Measurements from ENCODE around the gene SERPINB13.

SERPINB13 gene

DNA sequence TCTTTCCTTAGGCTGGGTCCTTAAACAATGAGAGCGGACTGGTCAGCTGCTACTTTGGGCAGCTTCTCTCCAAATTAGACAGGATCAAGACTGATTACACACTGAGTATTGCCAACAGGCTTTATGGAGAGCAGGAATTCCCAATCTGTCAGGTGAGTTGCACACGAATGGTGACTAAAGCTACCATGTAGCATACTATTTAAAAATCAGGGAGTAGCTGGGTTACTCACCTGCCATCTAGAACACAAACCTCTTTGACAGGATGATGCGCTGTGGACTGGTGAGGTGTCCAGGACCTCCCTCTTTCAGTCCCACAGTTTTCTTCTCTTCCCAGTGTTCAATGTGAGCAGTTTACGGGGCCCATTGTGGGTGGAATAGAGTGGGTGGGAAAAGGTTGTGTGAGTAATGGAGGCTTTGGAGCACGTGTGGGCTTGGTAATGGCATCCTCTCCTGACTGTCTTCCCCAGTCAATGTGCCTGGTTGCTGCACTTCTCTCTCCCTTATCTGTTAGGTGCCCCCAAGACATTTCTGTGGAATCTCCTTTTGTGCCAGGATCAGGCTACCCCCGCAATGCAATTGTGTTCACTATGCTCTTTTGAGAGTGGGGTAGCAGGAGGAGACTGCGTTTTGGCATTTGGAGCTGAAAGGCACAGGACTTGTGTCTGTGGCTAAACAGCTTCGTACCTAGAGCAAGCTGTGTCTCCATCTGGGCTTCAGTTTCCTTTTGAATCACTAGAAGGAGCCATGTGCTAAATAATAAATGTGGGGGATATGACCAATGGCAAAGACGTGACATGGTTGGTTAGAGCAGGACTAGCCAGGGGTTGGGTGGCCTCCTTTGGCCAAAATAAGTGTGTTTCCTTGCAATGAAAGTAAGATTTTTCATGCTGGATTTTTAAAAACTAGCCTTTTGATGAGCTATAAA lies 27.3 kb upstream of the SERPINB13 start:
- Histone ChIP-seq H3K79me2 (ENCODE audit: insufficient read depth, low read length) (no peaks in the 10 kb centered on the region), H2AFZ (ENCODE audit: low read depth, low read length, severe bottlenecking) (no peak overlapping the region), H3K4me3 (ENCODE audit: insufficient read depth, low read length, poor library complexity, severe bottlenecking) (no peak overlapping the region), H4K20me1 (ENCODE audit: low read depth, low read length) (no peaks in the 10 kb centered on the region), H3K4me2 (ENCODE audit: low read depth, low read length, poor library complexity, severe bottlenecking) (no peak overlapping the region), H3F3A (ENCODE audit: insufficient read depth) (no peaks in the 10 kb centered on the region), H3K36me3 (ENCODE audit: low read length) (no peaks in the 10 kb centered on the region), H3K27me3 (ENCODE audit: low read length) (no peaks in the 10 kb centered on the region), H3K9me3 (ENCODE audit: insufficient read depth, low read length) (no peaks in the 10 kb centered on the region), H3K9me2 (replicated peaks; ENCODE audit: insufficient read depth, low read length) (no peaks in the 10 kb centered on the region), H3K9ac (ENCODE audit: low read length) (no peak overlapping the region), H3K27ac (ENCODE audit: low read depth, low read length) (no peak overlapping the region)
- TF ChIP-seq EZH2phosphoT487 (conservative IDR thresholded peaks at IDR 0.05; ENCODE audit: low read length) (no peak), CTCF (IDR thresholded peaks at IDR 0.05; ENCODE audit: insufficient read depth, low read length, poor library complexity, severe bottlenecking) (no peak)

DNA sequence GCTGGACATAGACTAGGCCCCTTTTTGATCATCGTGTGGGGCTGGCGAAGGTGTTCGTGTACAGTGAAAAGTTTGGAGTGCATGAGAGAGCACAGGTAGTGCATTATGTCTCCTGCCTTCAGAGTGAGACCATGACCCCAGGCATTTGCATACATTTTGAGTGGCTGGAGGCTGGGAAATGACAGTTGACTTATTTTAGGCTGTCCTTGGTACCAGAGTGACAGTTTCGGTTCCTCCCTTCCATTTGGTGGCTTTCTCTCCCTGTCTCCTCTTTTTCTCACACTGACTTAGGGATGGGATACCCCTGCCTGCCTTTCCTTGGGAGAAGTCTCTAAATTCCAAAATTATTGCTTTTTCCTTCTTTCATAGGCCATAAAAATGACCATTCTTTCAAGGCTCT lies 24.9 kb upstream of the SERPINB13 start:
- Histone ChIP-seq H3K4me2 (ENCODE audit: low read depth, low read length, poor library complexity, severe bottlenecking) (peak overlapping the region; percentile 40), H3K27ac (ENCODE audit: low read depth, low read length) (peak overlapping the region; percentile 51), H3K4me3 (ENCODE audit: insufficient read depth, low read length, poor library complexity, severe bottlenecking) (no peak overlapping the region), H4K20me1 (ENCODE audit: low read depth, low read length) (no peaks in the 10 kb centered on the region), H3K36me3 (ENCODE audit: low read length) (no peaks in the 10 kb centered on the region), H3K9me2 (replicated peaks; ENCODE audit: insufficient read depth, low read length) (no peaks in the 10 kb centered on the region), H3K79me2 (ENCODE audit: insufficient read depth, low read length) (no peaks in the 10 kb centered on the region), H3F3A (ENCODE audit: insufficient read depth) (no peaks in the 10 kb centered on the region), H2AFZ (ENCODE audit: low read depth, low read length, severe bottlenecking) (peak overlapping the region; percentile 70), H3K27me3 (ENCODE audit: low read length) (no peaks in the 10 kb centered on the region), H3K9ac (ENCODE audit: low read length) (no peak overlapping the region), H3K9me3 (ENCODE audit: insufficient read depth, low read length) (no peaks in the 10 kb centered on the region)
- TF ChIP-seq EZH2phosphoT487 (conservative IDR thresholded peaks at IDR 0.05; ENCODE audit: low read length) = no peak
- no peak for TF ChIP-seq CTCF (IDR thresholded peaks at IDR 0.05; ENCODE audit: insufficient read depth, low read length, poor library complexity, severe bottlenecking)

GRCh38 chr18:63564021-63564420 lies 23.1 kb upstream of the SERPINB13 start:
- no peaks in the 10 kb centered on the region for H3K9me3 ChIP-seq (ENCODE audit: insufficient read depth, low read length)
- no peaks in the 10 kb centered on the region for H3F3A ChIP-seq (ENCODE audit: insufficient read depth)
- no peak overlapping the region for H3K9ac ChIP-seq (ENCODE audit: low read length)
- no peak overlapping the region for H3K4me3 ChIP-seq (ENCODE audit: insufficient read depth, low read length, poor library complexity, severe bottlenecking)
- H3K9me2 ChIP-seq (replicated peaks; ENCODE audit: insufficient read depth, low read length) = no peaks in the 10 kb centered on the region
- no peak overlapping the region for H3K4me2 ChIP-seq (ENCODE audit: low read depth, low read length, poor library complexity, severe bottlenecking)
- no peak for TF ChIP-seq CTCF (IDR thresholded peaks at IDR 0.05; ENCODE audit: insufficient read depth, low read length, poor library complexity, severe bottlenecking)
- no peak for TF ChIP-seq EZH2phosphoT487 (conservative IDR thresholded peaks at IDR 0.05; ENCODE audit: low read length)
- no peaks in the 10 kb centered on the region for H3K79me2 ChIP-seq (ENCODE audit: insufficient read depth, low read length)
- H3K27me3 ChIP-seq (ENCODE audit: low read length) = no peaks in the 10 kb centered on the region
- H4K20me1 ChIP-seq (ENCODE audit: low read depth, low read length) = no peaks in the 10 kb centered on the region
- H2AFZ ChIP-seq (ENCODE audit: low read depth, low read length, severe bottlenecking) = no peak overlapping the region
- H3K27ac ChIP-seq (ENCODE audit: low read depth, low read length) = no peak overlapping the region
- no peaks in the 10 kb centered on the region for H3K36me3 ChIP-seq (ENCODE audit: low read length)
